ENCODE data around the gene ROS1.

ROS1 gene

GRCh38 chr6:117396228-117396627, 29.5 kb downstream of the ROS1 start:
- FAIRE-seq, result no peak
- DNase-seq (ENCODE audit: insufficient read length, low spot score), result no peak
- no peak for TF ChIP-seq CTCF (IDR thresholded peaks at IDR 0.05; ENCODE audit: insufficient read depth, missing control alignments)

- FAIRE-seq, result no peak
- DNase-seq (ENCODE audit: insufficient read length, low spot score), result no peak
- TF ChIP-seq CTCF (IDR thresholded peaks at IDR 0.05; ENCODE audit: insufficient read depth, missing control alignments), result no peak
These were observed 30.6 kb downstream of the ROS1 start for GRCh38 chr6:117395164-117395563.

GRCh38 chr6:117393045-117393444, 32.7 kb downstream of the ROS1 start:
- TF ChIP-seq CTCF (IDR thresholded peaks at IDR 0.05; ENCODE audit: insufficient read depth, missing control alignments), result no peak
- DNase-seq (ENCODE audit: insufficient read length, low spot score) (no peak), FAIRE-seq (no peak)

- FAIRE-seq (no peak), DNase-seq (ENCODE audit: insufficient read length, low spot score) (no peak)
- no peak for TF ChIP-seq CTCF (IDR thresholded peaks at IDR 0.05; ENCODE audit: insufficient read depth, missing control alignments)
These were observed 33.7 kb downstream of the ROS1 start for GRCh38 chr6:117391874-117392583.

- FAIRE-seq (no peak), DNase-seq (ENCODE audit: insufficient read length, low spot score) (no peak)
- no peak for TF ChIP-seq CTCF (IDR thresholded peaks at IDR 0.05; ENCODE audit: insufficient read depth, missing control alignments)
These were observed 36.3 kb downstream of the ROS1 start for GRCh38 chr6:117389227-117390057.

- FAIRE-seq, result no peak
- DNase-seq (ENCODE audit: insufficient read length, low spot score), result no peak
- TF ChIP-seq CTCF (IDR thresholded peaks at IDR 0.05; ENCODE audit: insufficient read depth, missing control alignments), result no peak
These were observed 38.2 kb downstream of the ROS1 start for GRCh38 chr6:117387454-117387974.
